22Rv1 (cell line): ENCODE measurements around the gene ZNF442.

Source experiments
- ZFX ChIP-seq: fragments of 450-650 bp; IDR thresholded peaks from 2 replicates; pipeline ENCODE4 v1.6.1; 2017; ENCODE audit warnings: antibody characterized with exemption, borderline replicate concordance
- TF ChIP-seq, protein P1 (sequence below): fragments of 450-650 bp; IDR thresholded peaks from 2 replicates; pipeline ENCODE4 v1.5.1; 2017; ENCODE audit warnings: mild to moderate bottlenecking

DNA sequence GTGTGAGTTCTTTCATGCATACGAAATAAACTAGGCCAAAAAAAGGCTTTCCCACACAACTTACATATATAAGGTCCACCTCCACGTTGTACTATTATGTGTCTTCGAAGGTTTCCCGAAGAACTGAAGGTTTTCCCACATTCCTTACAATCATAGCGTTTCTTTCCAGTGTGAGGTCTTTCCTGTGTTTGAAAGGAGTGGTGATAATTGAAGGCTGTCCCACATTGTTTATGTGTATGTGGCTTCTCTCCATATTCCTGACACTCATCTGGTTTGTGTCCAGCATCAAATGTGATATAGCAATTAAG is 14.6 kb downstream of the ZNF442 start:
- TF ChIP-seq, protein P1, sequence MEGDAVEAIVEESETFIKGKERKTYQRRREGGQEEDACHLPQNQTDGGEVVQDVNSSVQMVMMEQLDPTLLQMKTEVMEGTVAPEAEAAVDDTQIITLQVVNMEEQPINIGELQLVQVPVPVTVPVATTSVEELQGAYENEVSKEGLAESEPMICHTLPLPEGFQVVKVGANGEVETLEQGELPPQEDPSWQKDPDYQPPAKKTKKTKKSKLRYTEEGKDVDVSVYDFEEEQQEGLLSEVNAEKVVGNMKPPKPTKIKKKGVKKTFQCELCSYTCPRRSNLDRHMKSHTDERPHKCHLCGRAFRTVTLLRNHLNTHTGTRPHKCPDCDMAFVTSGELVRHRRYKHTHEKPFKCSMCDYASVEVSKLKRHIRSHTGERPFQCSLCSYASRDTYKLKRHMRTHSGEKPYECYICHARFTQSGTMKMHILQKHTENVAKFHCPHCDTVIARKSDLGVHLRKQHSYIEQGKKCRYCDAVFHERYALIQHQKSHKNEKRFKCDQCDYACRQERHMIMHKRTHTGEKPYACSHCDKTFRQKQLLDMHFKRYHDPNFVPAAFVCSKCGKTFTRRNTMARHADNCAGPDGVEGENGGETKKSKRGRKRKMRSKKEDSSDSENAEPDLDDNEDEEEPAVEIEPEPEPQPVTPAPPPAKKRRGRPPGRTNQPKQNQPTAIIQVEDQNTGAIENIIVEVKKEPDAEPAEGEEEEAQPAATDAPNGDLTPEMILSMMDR, result no peak
- TF ChIP-seq ZFX, result no peak
